ENCODE results near the gene MAS1. TPM values are rescaled to one million over a fixed set of nuclear protein-coding genes. Genes with fewer than 3 reads are reported as not detected.
A peak's percentile ranks its signal among the peaks of the same experiment; 100 is the strongest.

MAS1 gene
- total and polyA plus RNA-seq, 2 of the 13 experiments (the other 11 are each of a cell fraction or from before 2014, with no cell fraction given), result not detected

DNA sequence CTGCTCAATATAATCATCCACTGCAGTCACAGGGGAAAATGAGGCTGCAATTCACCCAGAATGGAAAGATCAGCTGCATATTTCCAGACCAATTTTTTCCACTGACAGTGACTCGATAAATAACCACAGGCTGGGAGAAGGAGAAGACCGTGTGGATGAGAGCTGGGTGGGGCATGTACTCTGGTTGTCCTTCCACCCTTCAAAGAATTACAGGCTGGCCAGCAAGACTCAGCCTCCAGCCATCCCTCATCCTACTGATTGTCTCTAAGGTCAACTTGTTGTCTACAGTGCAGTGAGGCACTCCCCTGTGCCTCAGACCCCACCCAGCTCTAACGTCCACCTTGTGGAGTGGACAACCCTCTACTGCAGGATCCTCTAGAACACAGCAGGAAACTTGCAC is 14.5 kb upstream of the MAS1 start:
- 37% methylated on average over 3 of the region's 3 CpGs for WGBS (ENCODE audit: low lambda C conversion rate)
- in situ Hi-C loops (cut with HindIII; ENCODE audit: extremely low pct_ligation_motif_present, low pct_unique_long_range_greater_than_20kb), result no loop called here
- H3K79me2 ChIP-seq (ENCODE audit: insufficient read depth, low read length), result no peaks in the 10 kb centered on the region
- no peak overlapping the region for H3K9ac ChIP-seq (ENCODE audit: insufficient read depth, low read depth, low read length)
- BruUV-seq (replicated peaks), result no TSS peak
- H3K4me2 ChIP-seq (ENCODE audit: low read depth, low read length), result no peak overlapping the region
- intact Hi-C loops (cut with micrococcal nuclease; ENCODE audit: unreplicated experiment), result no loop called here
- no peaks in the 10 kb centered on the region for H4K20me1 ChIP-seq (ENCODE audit: insufficient read depth, low read length)
- no peak for ATAC-seq
- TF ChIP-seq ZNF446 (CRISPR knock-in tag; IDR thresholded peaks at IDR 0.05) (no peak), ZNF557 (CRISPR knock-in tag; IDR thresholded peaks at IDR 0.05) (no peak), ZNF883 (CRISPR knock-in tag; IDR thresholded peaks at IDR 0.05; ENCODE audit: not compliant biosample characterization) (no peak), ZNF180 (CRISPR knock-in tag; IDR thresholded peaks at IDR 0.05; ENCODE audit: borderline replicate concordance, low read depth) (peak; percentile 40; the same call in 1 of the 2 replicates), SOX13 (IDR thresholded peaks at IDR 0.05) (no peak), SOX13 (CRISPR knock-in tag; conservative IDR thresholded peaks at IDR 0.05 in 1 of 2, IDR thresholded peaks at IDR 0.05 in 1 of 2) (0 out of 4 replicates have a peak, but pooled peaks of 1 of the 2 experiments have one; percentile 4), ZNF224 (CRISPR knock-in tag; IDR thresholded peaks at IDR 0.05) (no peak), ZNF44 (CRISPR knock-in tag; IDR thresholded peaks at IDR 0.05) (no peak), FIP1L1 (IDR thresholded peaks at IDR 0.05; ENCODE audit: borderline replicate concordance, insufficient read depth, low read depth, low read length) (no peak), REXO4 (CRISPR knock-in tag; IDR thresholded peaks at IDR 0.05; ENCODE audit: borderline replicate concordance) (no peak), ZFX (CRISPR knock-in tag; IDR thresholded peaks at IDR 0.05; ENCODE audit: low read depth) (no peak), SPEN (CRISPR knock-in tag; IDR thresholded peaks at IDR 0.05; ENCODE audit: low read depth) (no peak), ZNF747 (CRISPR knock-in tag; IDR thresholded peaks at IDR 0.05; ENCODE audit: borderline replicate concordance) (no peak), GTF3A (CRISPR knock-in tag; conservative IDR thresholded peaks at IDR 0.05) (no peak)
- TF ChIP-seq, protein P1, sequence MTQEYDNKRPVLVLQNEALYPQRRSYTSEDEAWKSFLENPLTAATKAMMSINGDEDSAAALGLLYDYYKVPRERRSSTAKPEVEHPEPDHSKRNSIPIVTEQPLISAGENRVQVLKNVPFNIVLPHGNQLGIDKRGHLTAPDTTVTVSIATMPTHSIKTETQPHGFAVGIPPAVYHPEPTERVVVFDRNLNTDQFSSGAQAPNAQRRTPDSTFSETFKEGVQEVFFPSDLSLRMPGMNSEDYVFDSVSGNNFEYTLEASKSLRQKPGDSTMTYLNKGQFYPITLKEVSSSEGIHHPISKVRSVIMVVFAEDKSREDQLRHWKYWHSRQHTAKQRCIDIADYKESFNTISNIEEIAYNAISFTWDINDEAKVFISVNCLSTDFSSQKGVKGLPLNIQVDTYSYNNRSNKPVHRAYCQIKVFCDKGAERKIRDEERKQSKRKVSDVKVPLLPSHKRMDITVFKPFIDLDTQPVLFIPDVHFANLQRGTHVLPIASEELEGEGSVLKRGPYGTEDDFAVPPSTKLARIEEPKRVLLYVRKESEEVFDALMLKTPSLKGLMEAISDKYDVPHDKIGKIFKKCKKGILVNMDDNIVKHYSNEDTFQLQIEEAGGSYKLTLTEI (CRISPR knock-in tag; conservative IDR thresholded peaks at IDR 0.05), result no peak
- H3K4me3 ChIP-seq (replicated peaks in 1 of 3; ENCODE audit: insufficient read depth in 1 of 3, low read depth in 2 of 3, low read length in 3 of 3), result no peak overlapping the region
- no peak overlapping the region for H2AFZ ChIP-seq (ENCODE audit: low read length)
- no peak overlapping the region for H3K27ac ChIP-seq (ENCODE audit: extremely low read length, insufficient read depth, low read length)
- ChIA-PET CTCF (ENCODE audit: low intra/inter-chr PET ratio, low total read pairs) (no interaction called here), POLR2A (no interaction called here)
- peaks cover 0 to 21% of the 10 kb centered on the region in 2 experiments; a peak in 2 of 5 replicates for H3K27me3 ChIP-seq (ENCODE audit: control insufficient read depth in 1 of 2, insufficient read depth in 2 of 2, low read length in 2 of 2)
- no peak for DNase-seq (ENCODE audit: low spot score)
- no peak for FAIRE-seq
- no peaks in the 10 kb centered on the region for H3K9me3 ChIP-seq (ENCODE audit: low read length)
- no peaks in the 10 kb centered on the region for H3K36me3 ChIP-seq (replicated peaks in 1 of 2; ENCODE audit: control insufficient read depth in 1 of 2, insufficient read depth in 2 of 2, low read length in 2 of 2)
- H3K4me1 ChIP-seq (ENCODE audit: insufficient read depth, low read length), result peaks cover 21% of the 10 kb centered on the region

All from HepG2 (cell line).